NCI-H345 treated with DMSO at 0.1 percent for 48 hours (cell line): Measurements from ENCODE around the gene TBC1D2.
"Not testable (repeated sequence)": the region's sequence is repeated elsewhere in the genome, so short reads cannot be mapped to it uniquely, and the experiment has no call there.

ENCODE experiments used
- DNase-seq: peaks from one replicate; lab custom pipeline; 2025; ENCODE audit not compliant: unreplicated experiment; lab: John Stamatoyannopoulos, UW

Gene TBC1D2

GRCh38 chr9:98271479-98271878, 16.0 kb upstream of the TBC1D2 start:
- no peak for DNase-seq

DNA sequence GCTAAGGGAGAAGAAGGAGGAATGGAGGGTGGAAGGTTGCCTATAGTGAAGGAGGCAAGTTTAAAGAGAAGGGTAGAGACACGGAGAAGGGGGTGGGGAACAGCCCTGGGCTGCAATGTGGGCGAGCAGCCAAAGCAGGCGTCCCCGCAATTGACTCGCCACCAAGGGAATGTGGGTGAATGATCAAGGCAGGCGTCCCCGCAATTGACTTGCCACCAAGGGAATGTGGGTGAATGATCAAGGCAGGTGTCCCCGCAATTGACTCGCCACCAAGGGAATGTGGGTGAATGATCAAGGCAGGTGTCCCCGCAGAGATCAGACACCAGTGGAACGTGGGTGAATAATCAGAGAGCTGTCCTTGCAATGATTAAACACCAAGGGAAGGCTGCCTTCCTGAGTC, 14.8 kb upstream of the TBC1D2 start:
- not testable (repeated sequence) for DNase-seq

DNA sequence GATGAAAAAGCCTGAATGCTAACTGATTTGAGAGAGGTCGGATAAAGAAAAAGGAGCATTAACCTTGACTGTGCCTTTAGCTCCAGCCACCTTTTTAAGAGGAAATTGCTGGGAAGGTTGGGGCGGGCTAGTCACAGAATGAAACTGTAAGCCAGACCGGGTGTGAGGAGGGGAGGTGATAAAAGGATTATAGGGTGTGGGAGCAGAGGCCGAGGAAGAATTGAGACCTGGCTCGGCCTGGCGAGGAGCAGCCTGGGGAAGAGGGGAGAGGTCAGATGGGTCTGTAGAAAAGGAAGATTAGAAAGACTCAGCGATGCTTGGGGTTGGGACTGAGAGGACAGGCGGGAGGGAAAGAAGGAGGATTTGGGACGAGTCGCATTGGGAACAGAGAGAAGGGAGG, 14.2 kb upstream of the TBC1D2 start:
- DNase-seq, result not testable (repeated sequence)

DNA sequence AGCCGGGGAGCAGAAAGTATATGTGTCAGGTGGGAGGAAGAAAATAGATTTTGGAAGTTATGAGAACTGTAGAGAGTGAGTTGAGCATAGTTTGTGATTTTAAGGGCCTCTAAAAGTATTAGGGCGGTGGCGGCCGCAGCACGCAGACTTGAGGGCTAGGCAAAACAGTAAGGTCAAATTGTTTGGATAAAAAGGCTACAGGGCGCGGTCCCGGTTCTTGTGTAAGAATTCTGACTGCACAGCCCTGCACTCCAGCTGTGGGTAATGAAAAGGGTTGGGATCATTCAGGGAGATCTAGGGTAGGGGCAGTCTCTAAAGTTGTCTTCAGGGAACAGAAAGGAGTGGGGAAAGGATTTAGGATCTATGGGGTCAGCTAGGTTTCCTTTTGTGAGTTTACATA, 12.1 kb upstream of the TBC1D2 start:
- not testable (repeated sequence) for DNase-seq

- DNase-seq, result no peak
Observed at GRCh38 chr9:98264516-98264915, 9.1 kb upstream of the TBC1D2 start.

DNA sequence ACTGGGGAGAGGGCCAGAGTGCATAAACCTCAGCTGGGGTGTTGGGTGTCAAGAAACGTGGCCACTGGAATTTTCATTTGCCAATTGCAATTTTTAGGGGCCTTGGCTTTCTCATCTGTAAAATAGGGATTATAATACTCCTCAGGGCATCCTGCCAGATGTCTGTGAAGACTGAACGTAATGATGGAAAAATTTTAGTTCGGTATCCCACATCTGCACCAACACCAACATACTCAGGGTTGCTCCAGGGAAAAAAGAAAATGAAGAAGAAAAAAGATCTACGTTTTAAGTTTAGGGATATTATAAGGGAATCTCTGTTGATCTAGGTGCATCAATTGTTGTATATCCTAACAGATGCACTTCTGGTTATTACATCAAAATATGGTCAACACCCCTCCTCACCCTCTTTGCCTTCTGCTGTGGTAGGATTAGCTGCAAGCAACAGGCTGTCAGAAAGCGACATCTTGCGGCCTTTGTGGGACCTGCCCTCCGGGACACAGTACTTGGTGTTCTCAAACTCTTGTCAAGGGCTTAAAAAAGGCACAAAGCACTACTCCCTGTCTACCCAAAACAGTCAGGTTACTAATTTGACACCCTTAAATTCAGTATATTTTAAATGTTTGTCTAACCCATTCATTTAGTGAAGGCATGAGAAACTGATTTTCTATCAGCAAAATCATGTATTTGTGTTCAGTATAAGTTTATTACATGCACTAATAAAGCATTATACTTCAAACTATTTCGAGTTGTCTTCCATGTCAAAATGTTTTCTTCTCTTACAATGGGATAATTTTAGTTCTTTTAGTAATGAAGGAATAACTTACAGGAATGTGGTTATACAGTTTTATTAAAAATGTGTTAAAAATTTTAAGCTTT, 8.3 kb upstream of the TBC1D2 start:
- DNase-seq, result peak; percentile 63

DNA sequence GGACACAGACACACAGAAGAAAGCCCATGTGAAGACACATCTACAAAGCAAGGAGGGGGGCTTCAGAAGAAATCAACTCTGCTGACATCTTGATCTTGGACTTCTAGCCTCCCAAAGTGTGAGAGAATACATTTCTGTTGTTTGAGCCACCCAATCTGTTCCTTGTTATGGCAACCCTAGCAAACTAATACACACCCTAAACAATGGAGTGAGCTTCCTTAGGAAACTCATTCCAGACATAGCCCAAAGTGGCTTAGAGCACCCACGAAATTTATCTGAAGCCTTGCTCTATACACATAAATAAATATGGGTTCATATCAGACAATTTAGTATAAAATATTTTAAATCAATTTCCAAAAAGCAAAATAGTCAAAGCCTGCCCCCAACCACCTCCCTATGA, 7.6 kb upstream of the TBC1D2 start:
- no peak for DNase-seq

DNA sequence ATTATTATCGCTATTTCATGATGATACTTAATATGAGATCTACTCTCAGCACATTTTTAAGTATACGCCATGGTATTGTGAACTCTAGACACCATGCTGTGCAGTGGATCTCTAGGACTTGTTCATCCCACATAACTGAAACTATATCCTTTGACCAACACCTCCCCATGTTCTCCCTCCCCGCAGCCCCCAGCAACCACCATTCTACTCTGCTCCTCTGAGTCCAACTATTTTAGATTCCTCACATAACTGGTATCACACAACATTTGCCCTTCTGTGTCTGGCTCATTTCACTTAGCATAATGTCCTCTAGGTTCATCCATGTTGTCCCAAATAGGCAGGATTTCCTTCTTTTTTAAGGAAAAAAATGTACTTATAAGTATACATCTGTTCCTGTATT, 6.6 kb upstream of the TBC1D2 start:
- DNase-seq, result no peak

GRCh38 chr9:98260635-98261034, 5.2 kb upstream of the TBC1D2 start:
- no peak for DNase-seq

DNA sequence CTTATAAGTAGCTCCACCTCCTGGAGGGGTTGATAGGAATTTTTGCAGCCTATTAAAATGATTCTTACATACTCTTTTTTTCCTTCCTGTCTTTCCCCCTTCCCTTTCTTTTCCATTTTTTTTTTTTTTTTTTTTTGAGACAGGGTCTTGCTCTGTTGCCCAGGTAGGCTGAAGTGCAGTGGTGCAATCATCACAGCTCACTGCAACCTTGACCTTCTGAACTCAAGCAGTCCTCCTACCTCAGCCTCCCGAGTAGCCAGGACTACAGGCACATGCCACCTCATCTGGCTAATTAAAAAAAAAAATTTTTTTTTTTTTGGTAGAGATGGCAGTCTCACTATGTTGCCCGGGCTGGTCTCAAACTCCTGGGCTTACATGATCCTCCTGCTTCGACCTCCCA, 4.3 kb upstream of the TBC1D2 start:
- DNase-seq, result no peak

DNA sequence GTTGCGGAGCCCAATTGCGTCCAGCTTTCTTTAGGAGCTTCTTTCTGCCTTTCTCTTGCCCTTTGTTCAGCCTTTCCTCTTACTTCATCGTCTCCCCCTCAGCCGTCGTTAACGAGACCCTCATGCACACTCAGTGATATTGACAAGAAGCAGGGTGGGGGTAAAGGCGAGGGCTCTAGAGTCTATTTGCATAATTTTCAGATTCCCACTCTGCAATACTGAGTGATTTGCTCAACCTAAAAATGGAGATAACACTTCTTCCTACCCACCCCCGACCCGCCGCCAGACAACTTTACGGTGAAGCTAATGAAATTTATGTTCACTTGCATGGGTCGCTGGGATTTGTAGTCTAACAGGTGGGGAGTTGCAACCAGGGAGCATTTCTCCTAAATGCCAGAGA, 1.3 kb upstream of the TBC1D2 start:
- peak; percentile 6 for DNase-seq

DNA sequence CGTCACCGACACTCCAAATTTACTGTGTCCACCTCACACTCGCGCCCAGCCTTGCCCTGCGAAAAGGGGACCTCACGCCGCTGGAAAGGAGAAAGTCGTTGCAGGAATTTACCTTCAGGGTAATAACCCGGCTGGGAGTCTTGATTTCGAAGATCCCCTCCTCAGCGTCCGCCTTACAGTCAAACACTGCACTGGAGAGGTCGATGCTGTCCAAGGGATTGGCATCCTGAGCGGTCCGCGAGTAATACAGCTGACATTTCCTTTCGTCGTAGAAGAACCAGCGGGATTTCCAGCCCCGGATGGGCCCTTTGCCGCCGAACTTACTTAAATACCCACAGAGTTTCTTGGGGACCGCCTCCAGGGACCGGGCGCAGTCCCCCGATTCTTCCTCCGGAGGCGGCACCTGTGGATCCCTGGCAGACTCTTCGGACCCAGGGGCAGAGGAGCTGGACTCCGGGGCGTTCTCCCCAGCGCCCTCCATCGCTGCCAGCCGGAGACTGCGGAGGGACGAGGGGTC, 330 bp downstream of the TBC1D2 start:
- DNase-seq, result no peak

DNA sequence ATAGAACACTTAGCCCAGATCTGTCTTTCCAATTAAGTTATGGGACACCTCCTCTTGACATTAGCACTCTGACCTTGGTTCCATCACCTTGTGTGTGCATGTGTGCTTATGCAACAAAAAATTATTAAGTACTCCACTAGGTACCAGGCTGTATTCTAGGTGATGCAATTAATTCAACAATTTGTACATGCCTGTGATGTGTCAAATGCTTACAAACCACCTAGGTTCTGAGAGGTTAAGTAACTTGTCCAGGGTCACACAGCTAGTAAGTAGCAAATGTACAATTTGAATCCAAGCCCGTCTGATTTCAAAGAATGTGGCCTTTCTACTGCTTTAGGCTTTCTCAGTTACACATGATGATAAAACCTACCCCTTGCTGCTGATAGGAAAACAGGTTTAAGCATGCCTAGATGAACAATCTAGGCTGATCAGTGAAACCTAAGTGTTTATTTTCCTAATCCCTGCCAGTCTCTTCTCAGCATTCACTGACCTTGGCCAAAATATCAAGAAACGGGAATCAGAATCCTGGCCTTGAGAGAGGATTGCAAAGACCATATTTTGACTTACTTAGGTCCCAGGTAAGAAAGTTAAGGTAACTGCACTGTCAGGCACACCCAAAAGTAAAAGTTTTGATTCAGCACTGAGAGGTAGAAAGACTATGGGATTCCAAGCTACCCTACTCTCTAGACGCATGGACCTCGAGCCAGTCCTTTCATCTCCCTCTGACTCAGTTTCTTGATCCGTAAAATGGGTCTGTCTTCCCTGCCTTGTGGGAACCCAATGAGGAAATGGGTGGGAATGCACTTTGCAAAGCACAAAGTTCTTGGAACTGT, 1.0 kb downstream of the TBC1D2 start:
- DNase-seq, result no peak

- DNase-seq, result no peak
Observed at GRCh38 chr9:98253565-98253964, 1.9 kb downstream of the TBC1D2 start.

DNA sequence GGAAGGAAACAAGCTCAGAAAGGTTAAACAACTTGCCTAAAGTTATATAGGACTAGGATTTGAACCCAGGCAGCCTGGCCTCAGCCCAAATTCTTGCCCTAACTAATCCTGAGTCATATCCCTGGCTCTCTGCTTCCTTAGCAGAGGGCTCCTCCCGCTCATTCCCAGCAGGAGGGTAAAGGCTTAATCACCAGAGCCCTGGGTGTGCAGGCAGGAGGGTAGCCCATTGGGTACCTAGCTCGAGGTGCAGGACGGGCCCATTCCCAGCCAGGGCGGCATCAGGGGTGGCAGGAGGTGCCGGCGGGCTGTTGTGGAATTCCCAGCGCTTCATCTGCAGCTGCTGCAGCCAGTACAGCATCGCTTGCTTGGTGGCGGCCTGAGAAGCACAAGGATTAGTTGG, 3.9 kb downstream of the TBC1D2 start:
- no peak for DNase-seq

GRCh38 chr9:98249771-98250170, 5.7 kb downstream of the TBC1D2 start:
- no peak for DNase-seq

DNA sequence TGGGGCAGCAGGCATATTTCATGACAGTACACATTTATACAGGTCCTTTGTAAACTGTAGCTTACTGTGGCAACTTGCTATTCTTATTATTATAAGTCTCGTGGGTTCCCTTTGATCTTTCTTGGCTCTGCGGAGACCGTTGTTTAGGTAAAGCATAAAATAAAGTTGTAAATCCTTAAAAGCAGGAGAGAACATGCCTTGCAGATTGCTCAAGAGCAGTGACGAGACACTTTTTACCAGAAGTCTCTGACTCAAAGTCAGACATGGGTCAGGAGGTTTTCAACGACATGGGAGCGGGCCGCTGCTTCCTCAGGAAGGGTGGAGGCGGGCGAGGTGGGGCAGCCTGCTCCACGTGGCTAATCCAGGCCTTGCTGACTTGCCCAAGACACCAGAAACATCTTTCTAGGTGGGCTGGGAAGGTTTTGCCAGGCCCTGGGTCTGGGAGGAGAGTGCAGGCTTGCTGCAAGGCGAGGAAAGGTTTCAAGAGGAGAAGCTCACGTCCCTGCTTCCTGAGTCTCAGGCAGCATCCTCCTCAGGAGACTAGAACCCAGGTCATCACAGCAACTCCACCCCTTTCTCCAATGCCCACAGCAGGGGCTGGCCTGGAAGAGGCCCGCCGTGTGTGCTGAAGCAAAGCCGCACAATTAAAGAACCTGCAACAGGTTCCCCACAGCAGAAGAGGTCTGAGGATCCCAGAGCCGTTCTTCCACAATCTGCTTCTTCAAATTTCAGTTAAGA, 6.5 kb downstream of the TBC1D2 start:
- DNase-seq, result no peak

- no peak for DNase-seq
Observed at GRCh38 chr9:98247831-98248657, 7.4 kb downstream of the TBC1D2 start.

DNA sequence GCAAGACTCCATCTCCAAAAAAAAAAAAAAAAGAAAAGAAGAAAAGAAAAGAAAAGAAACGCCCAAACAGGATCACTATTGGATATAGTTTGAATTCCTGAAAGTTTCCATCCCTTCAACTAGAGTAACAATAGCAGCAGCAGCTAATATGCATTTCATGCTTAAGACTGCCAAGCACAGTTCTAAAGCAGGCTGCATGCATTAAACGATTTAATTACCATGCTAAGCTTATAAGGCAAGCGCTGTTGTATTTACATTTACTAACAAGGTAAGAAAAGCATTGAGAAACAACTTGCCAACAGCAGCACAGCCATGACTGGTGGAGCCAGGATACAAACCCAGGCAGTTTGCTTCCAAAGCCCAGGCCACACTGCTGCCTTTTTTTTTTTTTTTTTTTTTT, 13.0 kb downstream of the TBC1D2 start:
- no peak for DNase-seq
